HepG2 (cell line): ENCODE results near the gene GLRB. TPM values are rescaled to one million over a fixed set of nuclear protein-coding genes. Genes with fewer than 3 reads are reported as not detected.

Experiments
- ATAC-seq: fragments of 200-7000 bp; cut with Tn5 transposase; 3 replicates; pipeline ENCODE4 v1.9.1; 2020; ENCODE audit warnings: mild to moderate bottlenecking, moderate library complexity
- BruUV-seq: library from RNA; stranded (reverse); fragments of 400-500 nt; replicated peaks from 2 replicates; lab custom pipeline; 2021; lab: Mats Ljungman, UMichigan
- CTCF ChIA-PET: fragments of 300-600 bp; formaldehyde crosslinking; extraction: SDS; loops from one replicate; lab custom pipeline; 2021; ENCODE audit warnings: low total read pairs, inconsistent platforms, low intra/inter-chr PET ratio; lab: Yijun Ruan, JAX
- POLR2A ChIA-PET: fragments of 350-600 bp; sonication (Branson Sonifier 250); formaldehyde crosslinking; loops from one replicate; lab custom pipeline; 2020; ENCODE audit warnings: antibody characterized with exemption, inconsistent platforms; lab: Yijun Ruan, JAX
- DNase-seq: peaks from one replicate; pipeline ENCODE4 v3.0.0-alpha.2; 2015; ENCODE audit warnings: low spot score
- FAIRE-seq: peaks from 3 replicates; lab custom pipeline; 2011; peaks lifted over from hg19 to GRCh38; lab: Jason Lieb, UNC
- H2AFZ ChIP-seq: one replicate; pipeline ENCODE4 v1.6.1; 2011; ENCODE audit warnings: low read length, inconsistent platforms
- H3K27ac ChIP-seq: fragments of 300-600 bp; 3 replicates; pipeline ENCODE4 v1.8.0; 2011; ENCODE audit warnings: mixed run types, mild to moderate bottlenecking, mixed read lengths, low read length, inconsistent platforms; ENCODE audit not compliant: insufficient read depth; ENCODE audit errors: extremely low read length
- H3K27me3 ChIP-seq, 2 experiments: fragments of 200-600 bp in 1 of 2; 2 replicates in 1 of 2; 3 replicates in 1 of 2; pipeline versions ENCODE4 v1.6.0 to v1.8.0; 2011; ENCODE audit warnings: low read length in 2 of 2, mild to moderate bottlenecking in 2 of 2, moderate library complexity in 2 of 2, inconsistent platforms in 1 of 2; ENCODE audit not compliant: insufficient read depth in 2 of 2, control insufficient read depth in 1 of 2
- H3K36me3 ChIP-seq, 2 experiments: fragments of 200-600 bp in 1 of 2; replicated peaks in 1 of 2; 2 replicates in 1 of 2; 3 replicates in 1 of 2; pipeline versions ENCODE4 v1.5.1 to v1.8.0; 2011; ENCODE audit warnings: low read length in 2 of 2, inconsistent platforms in 1 of 2; ENCODE audit not compliant: insufficient read depth in 2 of 2, control insufficient read depth in 1 of 2
- H3K4me1 ChIP-seq: 2 replicates; pipeline ENCODE4 v1.5.1; 2012; ENCODE audit warnings: low read length, inconsistent platforms; ENCODE audit not compliant: insufficient read depth
- H3K4me2 ChIP-seq: 2 replicates; pipeline ENCODE4 v1.6.0; 2011; ENCODE audit warnings: low read depth, low read length, inconsistent platforms
- H3K4me3 ChIP-seq, 3 experiments: fragments of 200-600 bp in 1 of 3; sonication (generic), shearing (Covaris generic) in 1 of 3; replicated peaks in 1 of 3; 2 replicates each; pipeline ENCODE4 v1.5.1; 2011 to 2016; ENCODE audit warnings: low read length in 3 of 3, inconsistent platforms in 2 of 3, low read depth in 2 of 3, mild to moderate bottlenecking in 2 of 3, control low read depth in 1 of 3, mixed read lengths in 1 of 3; ENCODE audit not compliant: insufficient read depth in 1 of 3
- H3K79me2 ChIP-seq: one replicate; pipeline ENCODE4 v1.6.1; 2011; ENCODE audit warnings: low read length, inconsistent platforms; ENCODE audit not compliant: insufficient read depth
- H3K9ac ChIP-seq: 2 replicates; pipeline ENCODE4 v1.6.0; 2011; ENCODE audit warnings: mild to moderate bottlenecking, low read depth, low read length, inconsistent platforms; ENCODE audit not compliant: insufficient read depth
- H3K9me3 ChIP-seq: 2 replicates; pipeline ENCODE4 v1.5.1; 2012; ENCODE audit warnings: mild to moderate bottlenecking, low read length
- H4K20me1 ChIP-seq: 2 replicates; pipeline ENCODE4 v1.6.0; 2011; ENCODE audit warnings: inconsistent platforms, mild to moderate bottlenecking, low read length, moderate library complexity; ENCODE audit not compliant: insufficient read depth
- AKAP8 ChIP-seq: sonication (generic); formaldehyde crosslinking; IDR thresholded peaks from 2 replicates; pipeline ENCODE4 v1.5.1; 2020; ENCODE audit warnings: mild to moderate bottlenecking, missing genetic modification reagents
- GMEB2 ChIP-seq: IDR thresholded peaks from 2 replicates; pipeline ENCODE4 v1.6.1; 2016; ENCODE audit warnings: missing biosample characterization, missing genetic modification reagents, low read depth
- IKZF4 ChIP-seq: sonication (generic); formaldehyde crosslinking; IDR thresholded peaks from 2 replicates; pipeline ENCODE4 v1.5.1; 2020; ENCODE audit warnings: borderline replicate concordance, mild to moderate bottlenecking, low read depth, missing genetic modification reagents; ENCODE audit errors: not compliant biosample characterization
- MATR3 ChIP-seq: sonication (generic); formaldehyde crosslinking; IDR thresholded peaks from 2 replicates; pipeline ENCODE4 v1.4.0; 2020; ENCODE audit warnings: missing genetic modification reagents
- MIXL1 ChIP-seq: IDR thresholded peaks from 2 replicates; pipeline ENCODE4 v1.6.1; 2016
- SOX6 ChIP-seq, 2 experiments: fragments of 450-650 bp in 1 of 2; sonication (generic) in 1 of 2; formaldehyde crosslinking in 1 of 2; IDR thresholded peaks; 2 replicates each; pipeline versions ENCODE4 v1.4.0 to v1.6.1; 2017 to 2020; ENCODE audit warnings: antibody characterized with exemption in 1 of 2, mild to moderate bottlenecking in 1 of 2, missing genetic modification reagents in 1 of 2
- SRY ChIP-seq: sonication (generic); formaldehyde crosslinking; IDR thresholded peaks from 2 replicates; pipeline ENCODE4 v1.8.0; 2022; ENCODE audit warnings: mild to moderate bottlenecking, missing genetic modification reagents
- SUZ12 ChIP-seq: fragments of 150-350 bp; IDR thresholded peaks from 2 replicates; pipeline ENCODE4 v1.6.1; 2014; ENCODE audit warnings: low read depth, low read length
- SYNCRIP ChIP-seq: fragments of 200-400 bp; formaldehyde crosslinking; IDR thresholded peaks from 2 replicates; pipeline ENCODE4 v1.6.1; 2018; ENCODE audit warnings: mild to moderate bottlenecking, low read depth, low read length; ENCODE audit not compliant: insufficient read depth
- UBTF ChIP-seq: sonication (generic); formaldehyde crosslinking; IDR thresholded peaks from 2 replicates; pipeline ENCODE4 v1.4.0; 2020; ENCODE audit warnings: mild to moderate bottlenecking, missing genetic modification reagents
- ZBTB42 ChIP-seq: sonication (generic); formaldehyde crosslinking; IDR thresholded peaks from 2 replicates; pipeline ENCODE4 v1.5.0; 2020; ENCODE audit warnings: mild to moderate bottlenecking, missing genetic modification reagents
- ZKSCAN1 ChIP-seq: fragments of 150-350 bp; IDR thresholded peaks from 2 replicates; pipeline ENCODE4 v1.6.1; 2014; ENCODE audit warnings: low read length
- ZNF501 ChIP-seq: sonication (generic); formaldehyde crosslinking; IDR thresholded peaks from 2 replicates; pipeline ENCODE4 v1.5.1; 2020; ENCODE audit warnings: mild to moderate bottlenecking, moderate library complexity, missing genetic modification reagents
- ZNF766 ChIP-seq: sonication (generic); formaldehyde crosslinking; IDR thresholded peaks from 2 replicates; pipeline ENCODE4 v1.5.0; 2020; ENCODE audit warnings: missing genetic modification reagents, borderline replicate concordance
- ZNF891 ChIP-seq: sonication (generic); formaldehyde crosslinking; IDR thresholded peaks from 2 replicates; pipeline ENCODE4 v1.5.0; 2020; ENCODE audit warnings: mild to moderate bottlenecking, missing genetic modification reagents
- WGBS: methylation state at CpG from one replicate; pipeline ENCODE4 v1.1.6; 2017; ENCODE audit warnings: low lambda C conversion rate; 5-methylcytosine and 5-hydroxymethylcytosine counted together
- in situ Hi-C: cut with HindIII; loops from 2 replicates; pipeline ENCODE4 v1.10.0; 2017; ENCODE audit warnings: low pct_unique_long_range_greater_than_20kb; ENCODE audit not compliant: extremely low pct_ligation_motif_present
- intact Hi-C: fragments of 100-400 bp; cut with micrococcal nuclease; formaldehyde crosslinking; loops from one replicate; pipeline ENCODE4 v1.10.0; 2022; ENCODE audit not compliant: unreplicated experiment
- polyA plus RNA-seq, 8 experiments: library from polyadenylated mRNA; depleted of rRNA in 3 of 8; stranded (reverse) in 7 of 8; unstranded in 1 of 8; fragments of >200 nt; fragmentation: Illumina TruSeq in 4 of 8; extraction: Trizol in 4 of 8; gene quantifications; 2 replicates each; pipeline versions ENCODE4 v1.2.1 to v1.2.3, GENCODE V29; 2011 to 2016; ENCODE audit warnings: low read depth in 4 of 8, missing spikeins in 1 of 8, mixed read lengths in 1 of 8; ENCODE audit not compliant: insufficient read depth in 1 of 8
- total RNA-seq, 5 experiments: library from RNA; depleted of rRNA; stranded (reverse); fragments of >200 nt; fragmentation: Illumina TruSeq; extraction: Trizol; gene quantifications; 2 replicates each; pipeline ENCODE4 v1.2.3, GENCODE V29; 2016; ENCODE audit warnings: low read depth in 1 of 5
- TF ChIP-seq, protein P1 (sequence below): sonication (generic); formaldehyde crosslinking; conservative IDR thresholded peaks from 2 replicates; pipeline ENCODE4 v1.5.0; 2020; ENCODE audit warnings: missing genetic modification reagents

Gene GLRB
- total and polyA plus RNA-seq, 2 of the 13 experiments (the other 11 are each of a cell fraction or from before 2014, with no cell fraction given), result 0.17 to 0.24 TPM

DNA sequence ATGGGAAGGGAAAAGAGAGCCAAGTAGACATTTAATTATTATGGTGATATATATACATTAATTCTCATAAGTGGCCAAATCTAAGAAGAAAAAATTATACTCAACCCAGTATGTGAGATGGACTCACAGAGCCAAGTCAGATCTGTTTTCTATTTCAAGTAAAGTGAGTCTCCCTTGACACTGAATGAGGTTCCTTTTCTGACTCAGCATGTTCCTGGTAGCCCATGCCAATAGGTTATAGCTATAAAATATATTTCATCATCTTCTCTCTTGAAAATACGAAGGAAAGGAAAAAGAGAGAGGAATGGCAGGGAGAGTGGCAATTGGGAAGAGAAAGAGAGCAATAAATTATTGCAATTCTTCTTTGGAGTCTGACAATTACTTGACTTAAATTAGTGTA is 75.8 kb downstream of the GLRB start:
- no peaks in the 10 kb centered on the region for H3K79me2 ChIP-seq
- no peaks in the 10 kb centered on the region for H3K27me3 ChIP-seq
- H3K4me2 ChIP-seq, result no peak overlapping the region
- DNase-seq, result no peak
- WGBS, result 0% methylated on average over 1 of the region's 1 CpG
- H3K4me3 ChIP-seq, result no peak overlapping the region
- intact Hi-C loops, result no loop called here
- H3K27ac ChIP-seq, result no peak overlapping the region
- BruUV-seq, result no TSS peak
- H3K36me3 ChIP-seq, result no peaks in the 10 kb centered on the region
- no peak for TF ChIP-seq ZNF891 (CRISPR knock-in tag)
- no peak for TF ChIP-seq ZNF766 (CRISPR knock-in tag)
- no peak for TF ChIP-seq ZKSCAN1
- TF ChIP-seq UBTF (CRISPR knock-in tag), result no peak
- TF ChIP-seq, protein P1, sequence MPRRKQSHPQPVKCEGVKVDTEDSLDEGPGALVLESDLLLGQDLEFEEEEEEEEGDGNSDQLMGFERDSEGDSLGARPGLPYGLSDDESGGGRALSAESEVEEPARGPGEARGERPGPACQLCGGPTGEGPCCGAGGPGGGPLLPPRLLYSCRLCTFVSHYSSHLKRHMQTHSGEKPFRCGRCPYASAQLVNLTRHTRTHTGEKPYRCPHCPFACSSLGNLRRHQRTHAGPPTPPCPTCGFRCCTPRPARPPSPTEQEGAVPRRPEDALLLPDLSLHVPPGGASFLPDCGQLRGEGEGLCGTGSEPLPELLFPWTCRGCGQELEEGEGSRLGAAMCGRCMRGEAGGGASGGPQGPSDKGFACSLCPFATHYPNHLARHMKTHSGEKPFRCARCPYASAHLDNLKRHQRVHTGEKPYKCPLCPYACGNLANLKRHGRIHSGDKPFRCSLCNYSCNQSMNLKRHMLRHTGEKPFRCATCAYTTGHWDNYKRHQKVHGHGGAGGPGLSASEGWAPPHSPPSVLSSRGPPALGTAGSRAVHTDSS (CRISPR knock-in tag), result no peak
- TF ChIP-seq MATR3 (CRISPR knock-in tag), result no peak
- no peak for TF ChIP-seq MIXL1 (CRISPR knock-in tag)
- TF ChIP-seq ZNF501, result no peak
- no peak for TF ChIP-seq SOX6 (IDR thresholded peaks at IDR 0.05)
- TF ChIP-seq SOX6 (CRISPR knock-in tag; IDR thresholded peaks at IDR 0.05), result no peak
- no peak for TF ChIP-seq SRY (CRISPR knock-in tag)
- no peak for TF ChIP-seq AKAP8 (CRISPR knock-in tag)
- no peak for TF ChIP-seq SYNCRIP
- no peak for TF ChIP-seq GMEB2 (CRISPR knock-in tag)
- no peak for TF ChIP-seq SUZ12
- TF ChIP-seq ZBTB42 (CRISPR knock-in tag), result no peak
- TF ChIP-seq IKZF4 (CRISPR knock-in tag), result no peak
- TF ChIP-seq, all 625 proteins: peak for 0
- Histone ChIP-seq H3K4me1 (no peaks in the 10 kb centered on the region), H2AFZ (no peak overlapping the region), H4K20me1 (no peaks in the 10 kb centered on the region), H3K9me3 (no peaks in the 10 kb centered on the region), H3K9ac (no peak overlapping the region)
- POLR2A ChIA-PET, result no interaction called here
- CTCF ChIA-PET, result no interaction called here
- ATAC-seq (no peak), FAIRE-seq (no peak)
- in situ Hi-C loops, result no loop called here
